IMR-90 (cell line): ENCODE results near the gene DPEP3. TPM values are rescaled to one million over a fixed set of nuclear protein-coding genes. Genes with fewer than 3 reads are reported as not detected.
A peak's percentile ranks its signal among the peaks of the same experiment; 100 is the strongest.

Experiments used
- ATAC-seq: fragments of 200-7000 bp; cut with Tn5 transposase; 2 replicates; pipeline ENCODE4 v1.9.1; 2020; ENCODE audit warnings: low read depth, mild to moderate bottlenecking, moderate library complexity
- BruUV-seq: library from RNA; stranded (reverse); fragments of 400-500 nt; replicated peaks from 2 replicates; lab custom pipeline; 2021; lab: Mats Ljungman, UMichigan
- CTCF ChIA-PET: fragments of 300-600 bp; formaldehyde crosslinking; extraction: SDS; loops from one replicate; lab custom pipeline; 2021; ENCODE audit warnings: antibody characterized with exemption; lab: Yijun Ruan, JAX
- POLR2A ChIA-PET: fragments of 300-600 bp; sonication (Branson Sonifier 250); formaldehyde crosslinking; loops from one replicate; lab custom pipeline; 2022; ENCODE audit warnings: antibody characterized with exemption; ENCODE audit not compliant: unreplicated experiment; lab: Charles Lee
- DNase-seq: peaks from one replicate; pipeline ENCODE4 v3.0.0; 2013
- H2AFZ ChIP-seq: replicated peaks from 2 replicates; pipeline ENCODE3; 2013; ENCODE audit warnings: low read length, mild to moderate bottlenecking; ENCODE audit not compliant: poor library complexity
- H2AK5ac ChIP-seq: 2 replicates; pipeline ENCODE4 v1.6.1; 2013; ENCODE audit warnings: low read depth, low read length, inconsistent platforms
- H2AK9ac ChIP-seq: replicated peaks from 2 replicates; pipeline ENCODE3; 2013; ENCODE audit warnings: mild to moderate bottlenecking, low read depth, low read length, moderate library complexity; ENCODE audit not compliant: poor library complexity
- H2BK120ac ChIP-seq: 2 replicates; pipeline ENCODE4 v1.6.1; 2013; ENCODE audit warnings: low read depth, low read length, inconsistent platforms
- H2BK15ac ChIP-seq: 3 replicates; pipeline ENCODE4 v1.6.1; 2013; ENCODE audit warnings: low read depth, low read length, inconsistent platforms
- H2BK20ac ChIP-seq: 2 replicates; pipeline ENCODE4 v1.6.1; 2013; ENCODE audit warnings: low read depth, mild to moderate bottlenecking, inconsistent platforms, low read length, moderate library complexity
- H2BK5ac ChIP-seq: 2 replicates; pipeline ENCODE4 v1.6.1; 2013; ENCODE audit warnings: mild to moderate bottlenecking, low read depth, low read length, inconsistent platforms; ENCODE audit not compliant: poor library complexity, severe bottlenecking
- H3K14ac ChIP-seq: replicated peaks from 2 replicates; pipeline ENCODE4 v1.6.1; 2013; ENCODE audit warnings: low read depth, low read length, inconsistent platforms
- H3K18ac ChIP-seq: 2 replicates; pipeline ENCODE4 v1.6.1; 2013; ENCODE audit warnings: low read depth, low read length, control low read depth
- H3K23ac ChIP-seq: 2 replicates; pipeline ENCODE4 v1.6.1; 2013; ENCODE audit warnings: low read depth, low read length, inconsistent platforms
- H3K27ac ChIP-seq: 2 replicates; pipeline ENCODE4 v1.5.1; 2013; ENCODE audit warnings: mild to moderate bottlenecking, control low read depth, low read length; ENCODE audit not compliant: insufficient read depth
- H3K27me3 ChIP-seq: 2 replicates; pipeline ENCODE4 v1.6.1; 2013; ENCODE audit warnings: low read length; ENCODE audit not compliant: control insufficient read depth, insufficient read depth
- H3K36me3 ChIP-seq: 2 replicates; pipeline ENCODE4 v1.6.1; 2013; ENCODE audit warnings: low read length, mixed read lengths; ENCODE audit not compliant: control insufficient read depth, insufficient read depth
- H3K4ac ChIP-seq: 2 replicates; pipeline ENCODE4 v1.6.1; 2013; ENCODE audit warnings: low read depth, low read length, inconsistent platforms
- H3K4me1 ChIP-seq: 2 replicates; pipeline ENCODE4 v1.6.1; 2013; ENCODE audit warnings: low read length, mixed read lengths; ENCODE audit not compliant: control insufficient read depth, insufficient read depth
- H3K4me2 ChIP-seq: 2 replicates; pipeline ENCODE4 v1.6.1; 2013; ENCODE audit warnings: low read depth, mild to moderate bottlenecking, control low read depth, low read length, moderate library complexity
- H3K4me3 ChIP-seq: 2 replicates; pipeline ENCODE4 v1.5.1; 2013; ENCODE audit warnings: low read depth, mild to moderate bottlenecking, control low read depth, low read length, moderate library complexity; ENCODE audit not compliant: insufficient read depth
- H3K56ac ChIP-seq: 2 replicates; pipeline ENCODE4 v1.6.1; 2013; ENCODE audit warnings: low read length, inconsistent platforms; ENCODE audit not compliant: insufficient read depth; ENCODE audit errors: extremely low read depth
- H3K79me1 ChIP-seq, 2 experiments: 2 replicates each; pipeline ENCODE4 v1.6.1; 2013; ENCODE audit warnings: low read length in 2 of 2, inconsistent platforms in 1 of 2, low read depth in 1 of 2
- H3K9ac ChIP-seq: 2 replicates; pipeline ENCODE4 v1.6.1; 2013; ENCODE audit warnings: low read depth, low read length, control low read depth
- H3K9me1 ChIP-seq: 2 replicates; pipeline ENCODE4 v1.6.1; 2013; ENCODE audit warnings: low read length, inconsistent platforms; ENCODE audit not compliant: insufficient read depth
- H3K9me3 ChIP-seq: 2 replicates; pipeline ENCODE4 v1.6.1; 2013; ENCODE audit warnings: low read length; ENCODE audit not compliant: control insufficient read depth, insufficient read depth
- H4K20me1 ChIP-seq: 2 replicates; pipeline ENCODE4 v1.6.1; 2013; ENCODE audit warnings: low read length, inconsistent platforms; ENCODE audit not compliant: insufficient read depth
- H4K5ac ChIP-seq: 2 replicates; pipeline ENCODE4 v1.6.1; 2013; ENCODE audit warnings: mild to moderate bottlenecking, low read depth, low read length, control low read depth
- H4K8ac ChIP-seq, 2 experiments: 2 replicates each; pipeline ENCODE4 v1.6.1; 2013; ENCODE audit warnings: low read depth in 2 of 2, low read length in 2 of 2, control low read depth in 1 of 2, inconsistent platforms in 1 of 2
- H4K91ac ChIP-seq: 2 replicates; pipeline ENCODE4 v1.6.1; 2013; ENCODE audit warnings: low read depth, low read length, inconsistent platforms; ENCODE audit not compliant: insufficient read depth
- MAFK ChIP-seq: IDR thresholded peaks from 2 replicates; pipeline ENCODE4 v1.6.1; 2012; ENCODE audit warnings: low read depth, low read length, improper control_type of control experiment
- MXI1 ChIP-seq: IDR thresholded peaks from 2 replicates; pipeline ENCODE4 v1.6.1; 2012; ENCODE audit warnings: low read depth, mild to moderate bottlenecking, low read length, moderate library complexity, borderline replicate concordance
- WGBS, 2 experiments: methylation state at CpG; one replicate each; pipeline versions ENCODE4 v1.1.5 to v1.1.7; 2013; ENCODE audit warnings: missing lambda C conversion rate in 2 of 2; ENCODE audit not compliant: insufficient read length in 1 of 2; ENCODE audit errors: extremely low coverage in 2 of 2; 5-methylcytosine and 5-hydroxymethylcytosine counted together
- dilution Hi-C: fragments of 300-500 bp; cut with HindIII; formaldehyde crosslinking; loops from one replicate; pipeline ENCODE4 v1.14.3; 2018; ENCODE audit warnings: low sequenced_read_pairs; ENCODE audit not compliant: unreplicated experiment
- in situ Hi-C: fragments of 300-500 bp; cut with MboI; formaldehyde crosslinking; loops from 3 replicates; pipeline ENCODE4 v1.14.3; 2019; ENCODE audit warnings: low sequenced_read_pairs, inconsistent platforms, mixed read lengths
- intact Hi-C: fragments of 100-400 bp; cut with micrococcal nuclease; formaldehyde crosslinking; loops from 2 replicates; pipeline ENCODE4 v1.10.0; 2022
- polyA plus RNA-seq, 3 experiments: library from polyadenylated mRNA; depleted of rRNA; stranded (reverse); fragments of >200 nt; gene quantifications; 2 replicates each; pipeline ENCODE4 v1.2.3, GENCODE V29; 2012; ENCODE audit warnings: low replicate concordance in 1 of 3
- total RNA-seq: library from RNA; depleted of rRNA; stranded (reverse); fragments of >200 nt; gene quantifications from 2 replicates; pipeline ENCODE4 v1.2.3, GENCODE V29; 2012
- TF ChIP-seq, protein P1 (sequence below): fragments of 150-350 bp; IDR thresholded peaks from 2 replicates; pipeline ENCODE4 v1.6.1; 2016; ENCODE audit warnings: low read depth, mild to moderate bottlenecking, low read length, moderate library complexity, borderline replicate concordance

Gene DPEP3
- total and polyA plus RNA-seq, 2 of the 4 experiments (the other 2 are of a cell fraction), result not detected

DNA sequence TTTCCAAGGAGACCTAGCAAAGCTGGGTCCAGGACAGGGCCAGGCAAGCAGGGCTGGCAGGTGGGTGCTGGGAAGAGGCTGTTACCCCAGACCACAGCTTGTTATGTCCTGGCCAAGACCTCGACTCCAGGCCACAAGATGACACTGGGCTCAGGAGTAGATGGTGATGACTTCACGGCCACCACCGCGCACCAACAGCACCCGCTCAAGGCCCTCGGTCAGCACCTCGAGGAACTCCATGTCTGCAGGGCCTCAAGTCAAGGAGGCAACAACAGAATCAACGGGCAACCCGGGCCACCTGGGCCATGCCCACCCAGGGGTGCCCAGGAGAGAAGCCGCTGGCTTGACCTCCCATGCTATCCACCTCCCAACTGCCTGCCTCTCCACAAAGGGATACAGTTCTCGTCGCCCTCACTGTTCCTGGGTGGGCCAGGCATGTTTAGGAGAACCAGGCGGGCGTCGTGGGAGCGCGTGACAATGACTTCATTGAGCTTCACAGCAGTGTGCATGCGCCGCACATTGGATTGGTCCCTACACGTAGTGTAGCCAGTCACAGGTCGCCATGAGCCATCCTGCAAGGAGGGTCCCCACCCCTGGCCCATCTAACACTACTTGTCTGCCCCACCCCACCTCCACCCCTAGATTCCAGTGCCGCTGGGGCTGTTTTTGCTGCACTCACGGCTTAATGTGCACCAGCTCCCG lies 35.5 kb downstream of the DPEP3 start:
- dilution Hi-C loops (no loop called here), intact Hi-C loops (no loop called here), in situ Hi-C loops (loop anchor here (25.0 kb wide), 1 partner anchor 408 kb away; the partner anchor contains the start of gene RIPOR1)
- Histone ChIP-seq H3K4ac (no peak overlapping the region), H2AFZ (no peak overlapping the region), H2AK9ac (no peak overlapping the region), H3K27ac (no peak overlapping the region), H3K79me1 (peaks cover 20 to 82% of the 10 kb centered on the region in 2 experiments), H3K4me1 (no peaks in the 10 kb centered on the region), H3K23ac (no peak overlapping the region), H4K20me1 (peaks cover 62% of the 10 kb centered on the region), H2AK5ac (no peak overlapping the region), H2BK20ac (no peak overlapping the region), H3K9me1 (no peaks in the 10 kb centered on the region; the same call in 1 of the 2 replicates), H3K56ac (no peak overlapping the region), H2BK15ac (no peak overlapping the region), H2BK120ac (no peak overlapping the region), H3K4me2 (no peak overlapping the region), H3K36me3 (peaks cover 93% of the 10 kb centered on the region), H3K9ac (no peak overlapping the region), H4K91ac (no peak overlapping the region), H3K27me3 (no peaks in the 10 kb centered on the region), H3K18ac (no peak overlapping the region), H3K4me3 (no peak overlapping the region), H3K14ac (no peak overlapping the region), H4K8ac (no peak overlapping the region), H2BK5ac (no peak overlapping the region), H4K5ac (no peak overlapping the region), H3K9me3 (no peaks in the 10 kb centered on the region)
- ATAC-seq (no peak), DNase-seq (no peak)
- 97% methylated on average over 16 of the region's 24 CpGs; no CpG with 5 or more reads in 1 of the 2 experiments for WGBS, 2 experiments
- TSS peak; percentile 52 for BruUV-seq
- POLR2A ChIA-PET, result no interaction called here
- TF ChIP-seq MXI1 (no peak), MAFK (no peak)
- TF ChIP-seq, protein P1, sequence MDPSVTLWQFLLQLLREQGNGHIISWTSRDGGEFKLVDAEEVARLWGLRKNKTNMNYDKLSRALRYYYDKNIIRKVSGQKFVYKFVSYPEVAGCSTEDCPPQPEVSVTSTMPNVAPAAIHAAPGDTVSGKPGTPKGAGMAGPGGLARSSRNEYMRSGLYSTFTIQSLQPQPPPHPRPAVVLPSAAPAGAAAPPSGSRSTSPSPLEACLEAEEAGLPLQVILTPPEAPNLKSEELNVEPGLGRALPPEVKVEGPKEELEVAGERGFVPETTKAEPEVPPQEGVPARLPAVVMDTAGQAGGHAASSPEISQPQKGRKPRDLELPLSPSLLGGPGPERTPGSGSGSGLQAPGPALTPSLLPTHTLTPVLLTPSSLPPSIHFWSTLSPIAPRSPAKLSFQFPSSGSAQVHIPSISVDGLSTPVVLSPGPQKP, result no peak
- CTCF ChIA-PET, result no interaction called here
